Mononuclear cell (primary cell): ENCODE results near the gene EID1. TPM values are rescaled to one million over a fixed set of nuclear protein-coding genes. Genes with fewer than 3 reads are reported as not detected.
"Not testable (repeated sequence)": the region's sequence is repeated elsewhere in the genome, so short reads cannot be mapped to it uniquely, and the experiment has no call there.

Experiments
- H3K27me3 ChIP-seq: 2 replicates; pipeline ENCODE4 v1.6.0; 2011; ENCODE audit warnings: low read length, control low read depth; ENCODE audit not compliant: insufficient read depth
- H3K4me1 ChIP-seq: 2 replicates; pipeline ENCODE4 v1.5.1; 2011; ENCODE audit warnings: mild to moderate bottlenecking, low read length, control low read depth; ENCODE audit not compliant: insufficient read depth
- H3K4me3 ChIP-seq: 2 replicates; pipeline ENCODE4 v1.5.1; 2011; ENCODE audit warnings: mild to moderate bottlenecking, low read length, moderate library complexity
- H3K9me3 ChIP-seq: 2 replicates; pipeline ENCODE4 v1.5.1; 2011; ENCODE audit warnings: low read depth, mild to moderate bottlenecking, control low read depth, low read length
- total RNA-seq: library from RNA; depleted of rRNA; stranded (reverse); fragments of >200 nt; gene quantifications from one replicate; pipeline ENCODE4 v1.2.3, GENCODE V29; 2012

The EID1 gene
- total RNA-seq: 79.9 TPM

GRCh38 chr15:48877630-48878595 is at the start of gene EID1:
TSS of gene EID1 (plus strand) at chr15:48878134. CDS start at chr15:48878177, 43 bp downstream.
- Histone ChIP-seq H3K27me3 (no peaks in the 10 kb centered on the region), H3K4me3 (peak within 1 kb of the TSS; percentile 69), H3K9me3 (no peaks in the 10 kb centered on the region), H3K4me1 (peaks cover 10% of the 10 kb centered on the region)

- Histone ChIP-seq H3K4me3 (no peak overlapping the region), H3K9me3 (no peaks in the 10 kb centered on the region), H3K4me1 (no peaks in the 10 kb centered on the region), H3K27me3 (no peaks in the 10 kb centered on the region)
Observed at GRCh38 chr15:48828471-48828870, 49.5 kb upstream of the EID1 start.

- H3K4me1 ChIP-seq: no peaks in the 10 kb centered on the region
- H3K9me3 ChIP-seq: no peaks in the 10 kb centered on the region
- H3K27me3 ChIP-seq: no peaks in the 10 kb centered on the region
- no peak overlapping the region for H3K4me3 ChIP-seq
Observed at GRCh38 chr15:48828906-48829305, 49.0 kb upstream of the EID1 start.

GRCh38 chr15:48832648-48833047 is 45.3 kb upstream of the EID1 start:
- no peaks in the 10 kb centered on the region for H3K4me1 ChIP-seq
- no peaks in the 10 kb centered on the region for H3K9me3 ChIP-seq
- H3K4me3 ChIP-seq: no peak overlapping the region
- no peaks in the 10 kb centered on the region for H3K27me3 ChIP-seq

- H3K4me3 ChIP-seq: no peak overlapping the region
- no peaks in the 10 kb centered on the region for H3K9me3 ChIP-seq
- H3K4me1 ChIP-seq: no peaks in the 10 kb centered on the region
- no peaks in the 10 kb centered on the region for H3K27me3 ChIP-seq
Observed at GRCh38 chr15:48833526-48834239, 44.3 kb upstream of the EID1 start.

GRCh38 chr15:48834756-48835155 is 43.2 kb upstream of the EID1 start:
- Histone ChIP-seq H3K4me1 (no peaks in the 10 kb centered on the region), H3K27me3 (no peaks in the 10 kb centered on the region), H3K9me3 (no peaks in the 10 kb centered on the region), H3K4me3 (no peak overlapping the region)

GRCh38 chr15:48842501-48842900 is 35.4 kb upstream of the EID1 start:
- Histone ChIP-seq H3K4me1 (no peaks in the 10 kb centered on the region), H3K27me3 (no peaks in the 10 kb centered on the region), H3K4me3 (no peak overlapping the region), H3K9me3 (no peaks in the 10 kb centered on the region)

- H3K27me3 ChIP-seq: peaks cover 4% of the 10 kb centered on the region
- no peaks in the 10 kb centered on the region for H3K9me3 ChIP-seq
- H3K4me3 ChIP-seq: no peak overlapping the region
- no peaks in the 10 kb centered on the region for H3K4me1 ChIP-seq
Observed at GRCh38 chr15:48845123-48845522, 32.8 kb upstream of the EID1 start.

- H3K9me3 ChIP-seq: no peaks in the 10 kb centered on the region
- no peaks in the 10 kb centered on the region for H3K4me1 ChIP-seq
- no peak overlapping the region for H3K4me3 ChIP-seq
- peaks cover 4% of the 10 kb centered on the region for H3K27me3 ChIP-seq
Observed at GRCh38 chr15:48850648-48851047, 27.3 kb upstream of the EID1 start.

GRCh38 chr15:48851956-48852355 is 26.0 kb upstream of the EID1 start:
- H3K27me3 ChIP-seq: peaks cover 4% of the 10 kb centered on the region

GRCh38 chr15:48854434-48854833 is 23.5 kb upstream of the EID1 start:
- not testable (repeated sequence) for H3K4me1 ChIP-seq, H3K4me3 ChIP-seq, H3K27me3 ChIP-seq, H3K9me3 ChIP-seq

More at GRCh38 chr15:48851956-48852355, 26.0 kb upstream of the EID1 start:
- no peaks in the 10 kb centered on the region for H3K9me3 ChIP-seq
- H3K4me1 ChIP-seq: no peaks in the 10 kb centered on the region
- H3K4me3 ChIP-seq: no peak overlapping the region

- H3K27me3 ChIP-seq: no peaks in the 10 kb centered on the region
- no peaks in the 10 kb centered on the region for H3K9me3 ChIP-seq
- H3K4me3 ChIP-seq: no peak overlapping the region
- no peaks in the 10 kb centered on the region for H3K4me1 ChIP-seq
Observed at GRCh38 chr15:48855501-48856440, 22.2 kb upstream of the EID1 start.

GRCh38 chr15:48856942-48857341 is 21.0 kb upstream of the EID1 start:
- H3K4me1 ChIP-seq: no peaks in the 10 kb centered on the region
- no peaks in the 10 kb centered on the region for H3K27me3 ChIP-seq
- H3K4me3 ChIP-seq: no peak overlapping the region
- H3K9me3 ChIP-seq: no peaks in the 10 kb centered on the region

GRCh38 chr15:48858401-48858800 is 19.5 kb upstream of the EID1 start:
- Histone ChIP-seq H3K27me3 (no peaks in the 10 kb centered on the region), H3K4me3 (no peak overlapping the region), H3K9me3 (no peaks in the 10 kb centered on the region), H3K4me1 (peaks cover 3% of the 10 kb centered on the region)
